K562 (cell line): ENCODE results near the gene RNPEP. TPM values are rescaled to one million over a fixed set of nuclear protein-coding genes. Genes with fewer than 3 reads are reported as not detected.

Experiments used
- CXXC5 ChIP-seq: fragments of 250-450 bp; sonication (Bioruptor Pico); IDR thresholded peaks from 2 replicates; pipeline ENCODE4 v1.8.0; 2022; ENCODE audit warnings: inconsistent platforms, mild to moderate bottlenecking, moderate library complexity
- ETS2 ChIP-seq: IDR thresholded peaks from 2 replicates; pipeline ENCODE4 v1.6.1; 2016; ENCODE audit warnings: borderline replicate concordance, missing genetic modification characterization, mild to moderate bottlenecking, moderate library complexity, missing compliant biosample characterization; ENCODE audit not compliant: poor library complexity, severe bottlenecking
- GABPB2 ChIP-seq: fragments of 250-450 bp; sonication (Bioruptor Pico); conservative IDR thresholded peaks from 2 replicates; pipeline ENCODE4 v1.5.1; 2021; ENCODE audit warnings: mild to moderate bottlenecking
- HOXB6 ChIP-seq: fragments of 250-450 bp; sonication (Bioruptor Pico); IDR thresholded peaks from 2 replicates; pipeline ENCODE4 v1.5.1; 2022; ENCODE audit warnings: mild to moderate bottlenecking, borderline replicate concordance
- KHSRP ChIP-seq: fragments of 450-650 bp; IDR thresholded peaks from 2 replicates; pipeline ENCODE4 v1.6.1; 2017
- MCM5 ChIP-seq: fragments of 450-650 bp; IDR thresholded peaks from 2 replicates; pipeline ENCODE4 v1.6.1; 2016; ENCODE audit warnings: low read depth
- MIER1 ChIP-seq: fragments of 450-650 bp; IDR thresholded peaks from 2 replicates; pipeline ENCODE4 v1.6.1; 2016; ENCODE audit warnings: antibody characterized with exemption, mild to moderate bottlenecking, low read depth
- MITF ChIP-seq: IDR thresholded peaks from 2 replicates; pipeline ENCODE4 v1.6.1; 2014; ENCODE audit warnings: antibody characterized with exemption
- NR3C1 ChIP-seq: sonication (generic); formaldehyde crosslinking; IDR thresholded peaks from 2 replicates; pipeline ENCODE4 v1.8.1; 2022; ENCODE audit warnings: missing genetic modification reagents
- SIRT6 ChIP-seq: IDR thresholded peaks from one replicate; pipeline ENCODE4 v1.6.1; 2012; ENCODE audit warnings: low read depth, mild to moderate bottlenecking, control low read depth, inconsistent platforms, low read length, moderate library complexity
- ZBTB26 ChIP-seq: fragments of 450-650 bp; formaldehyde crosslinking; IDR thresholded peaks from 2 replicates; pipeline ENCODE4 v1.4.0; 2022; ENCODE audit warnings: missing genetic modification characterization
- ZBTB40 ChIP-seq, 2 experiments: fragments of 450-650 bp in 1 of 2; sonication (generic) in 1 of 2; formaldehyde crosslinking in 1 of 2; IDR thresholded peaks; 2 replicates each; pipeline versions ENCODE4 v1.7.1 to v1.9.0; 2016 to 2022; ENCODE audit warnings: inconsistent platforms in 1 of 2, mild to moderate bottlenecking in 1 of 2, missing genetic modification reagents in 1 of 2
- ZNF121 ChIP-seq: sonication (generic); formaldehyde crosslinking; conservative IDR thresholded peaks from 2 replicates; pipeline ENCODE4 v1.8.0; 2022; ENCODE audit warnings: missing genetic modification reagents
- ZNF133 ChIP-seq: fragments of 250-450 bp; sonication (Bioruptor Pico); IDR thresholded peaks from 2 replicates; pipeline ENCODE4 v1.4.0; 2020; ENCODE audit warnings: mild to moderate bottlenecking
- ZNF146 ChIP-seq: IDR thresholded peaks from one replicate; pipeline ENCODE4 v1.6.1; 2018; ENCODE audit warnings: missing compliant biosample characterization; ENCODE audit not compliant: unreplicated experiment
- ZNF354B ChIP-seq: fragments of 250-450 bp; sonication (Bioruptor Pico); IDR thresholded peaks from 2 replicates; pipeline ENCODE4 v1.4.0; 2020
- ZNF696 ChIP-seq: fragments of 250-450 bp; sonication (Bioruptor Pico); conservative IDR thresholded peaks from 2 replicates; pipeline ENCODE4 v1.4.0; 2020; ENCODE audit warnings: mild to moderate bottlenecking, moderate library complexity
- polyA plus RNA-seq, 8 experiments: library from polyadenylated mRNA; depleted of rRNA in 4 of 8; stranded (reverse) in 5 of 8; unstranded in 3 of 8; fragments of >200 nt; fragmentation: Nextera tagmentation in 2 of 8; fragmentation: Illumina TruSeq in 1 of 8; extraction: Ambion mirVana in 2 of 8; extraction: Trizol in 1 of 8; gene quantifications; 2 replicates each; pipeline versions ENCODE4 v1.2.1 to v1.2.3, GENCODE V29; 2011 to 2014; ENCODE audit warnings: inconsistent platforms in 1 of 8, missing spikeins in 1 of 8
- total RNA-seq, 7 experiments: library from RNA; depleted of rRNA in 6 of 7; stranded (reverse); fragments of >200 nt in 6 of 7; fragmentation: Illumina TruSeq in 2 of 7; extraction: Trizol in 2 of 7; gene quantifications; 2 replicates each; pipeline versions ENCODE4 v1.2.1 to v1.2.3, GENCODE V29; 2011 to 2021; ENCODE audit warnings: low replicate concordance in 1 of 7

RNPEP gene
- total and polyA plus RNA-seq, 9 of the 15 experiments (the other 6 are each of a cell fraction or from before 2014, with no cell fraction given): 27.5 to 131 (median 63.4) TPM

- TF ChIP-seq MITF: no peak
- no peak for TF ChIP-seq NR3C1 (CRISPR knock-in tag)
- TF ChIP-seq ZNF146 (CRISPR knock-in tag): no peak
- TF ChIP-seq ZNF121 (CRISPR knock-in tag): no peak
- no peak for TF ChIP-seq SIRT6
- no peak for TF ChIP-seq ETS2
- no peak for TF ChIP-seq HOXB6
- no peak for TF ChIP-seq ZNF133 (CRISPR knock-in tag)
- no peak for TF ChIP-seq GABPB2 (CRISPR knock-in tag)
- TF ChIP-seq ZNF354B (CRISPR knock-in tag): no peak
- TF ChIP-seq MCM5: no peak
- no peak for TF ChIP-seq CXXC5 (CRISPR knock-in tag)
- TF ChIP-seq KHSRP: no peak
- TF ChIP-seq ZNF696 (CRISPR knock-in tag): no peak
- TF ChIP-seq ZBTB40 (IDR thresholded peaks at IDR 0.05): 0 out of 2 replicates have a peak, but pooled peaks have one; percentile 7
- no peak for TF ChIP-seq ZBTB40 (CRISPR knock-in tag; IDR thresholded peaks at IDR 0.05)
- no peak for TF ChIP-seq MIER1
- TF ChIP-seq ZBTB26: no peak
Observed at GRCh38 chr1:201942129-201942495, 40.3 kb upstream of the RNPEP start (continued).
